ENCODE measurements around the gene CTAG1A.
"Not testable (repeated sequence)": the region's sequence is repeated elsewhere in the genome, so short reads cannot be mapped to it uniquely, and the experiment has no call there.

GRCh38 chrX:154562295-154562694, 22.6 kb upstream of the CTAG1A start:
- TF ChIP-seq CTCF, EZH2phosphoT487 (IDR thresholded peaks at IDR 0.05): not testable (repeated sequence)

Data from neural progenitor cell (in vitro differentiated cells).